ENCODE data around the gene SLC18A2.

SLC18A2 gene

DNA sequence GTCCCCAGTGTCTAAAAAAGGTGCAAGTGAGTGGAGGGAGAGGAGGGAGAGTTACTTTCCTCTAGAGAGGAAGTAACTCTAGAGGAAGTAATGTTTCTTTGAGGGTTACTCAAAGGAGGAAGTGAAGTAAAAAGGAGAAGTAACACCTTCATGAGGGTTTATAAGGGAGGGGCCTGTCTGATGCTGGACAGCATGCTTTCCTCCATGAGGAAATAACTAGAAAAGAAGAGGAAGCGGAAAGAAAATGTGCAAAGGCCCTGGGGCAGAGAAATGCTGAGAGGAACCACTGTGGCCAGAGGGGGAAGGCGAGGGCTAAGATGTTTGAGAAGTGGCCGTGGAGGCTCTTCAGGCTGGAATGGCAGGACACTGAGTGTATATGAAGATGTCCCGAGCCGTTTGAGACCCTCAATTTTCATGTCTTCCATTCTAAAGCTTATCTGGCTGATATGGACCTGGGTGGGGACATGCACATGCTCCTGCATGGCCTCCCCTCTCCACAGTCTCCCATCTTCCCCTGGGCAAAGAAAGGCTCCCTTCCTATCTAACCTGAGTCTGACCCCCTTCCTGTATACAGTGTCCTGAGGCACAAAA lies 3.4 kb upstream of the SLC18A2 start:
- no peak for DNase-seq (ENCODE audit: low read depth)

DNA sequence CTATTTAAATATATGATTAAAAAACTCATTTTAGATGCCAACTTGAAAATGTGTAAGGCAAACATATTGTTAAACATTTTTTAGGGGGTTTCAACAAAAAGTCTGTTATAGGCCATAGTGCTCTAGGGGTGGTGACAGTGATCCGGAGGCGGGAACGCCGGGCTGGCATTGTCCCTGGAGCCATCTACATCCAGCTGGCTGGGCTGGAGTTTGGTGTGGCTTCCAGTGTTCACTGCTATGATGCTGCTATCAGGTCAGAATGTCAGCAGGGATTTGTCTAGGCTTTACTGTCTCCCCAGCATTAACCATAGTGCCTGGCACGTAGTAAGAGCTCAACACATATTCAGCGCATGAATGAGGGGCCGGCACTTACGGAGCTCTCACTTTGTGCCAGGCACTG lies 1.9 kb upstream of the SLC18A2 start:
- DNase-seq (ENCODE audit: low read depth) = no peak

DNA sequence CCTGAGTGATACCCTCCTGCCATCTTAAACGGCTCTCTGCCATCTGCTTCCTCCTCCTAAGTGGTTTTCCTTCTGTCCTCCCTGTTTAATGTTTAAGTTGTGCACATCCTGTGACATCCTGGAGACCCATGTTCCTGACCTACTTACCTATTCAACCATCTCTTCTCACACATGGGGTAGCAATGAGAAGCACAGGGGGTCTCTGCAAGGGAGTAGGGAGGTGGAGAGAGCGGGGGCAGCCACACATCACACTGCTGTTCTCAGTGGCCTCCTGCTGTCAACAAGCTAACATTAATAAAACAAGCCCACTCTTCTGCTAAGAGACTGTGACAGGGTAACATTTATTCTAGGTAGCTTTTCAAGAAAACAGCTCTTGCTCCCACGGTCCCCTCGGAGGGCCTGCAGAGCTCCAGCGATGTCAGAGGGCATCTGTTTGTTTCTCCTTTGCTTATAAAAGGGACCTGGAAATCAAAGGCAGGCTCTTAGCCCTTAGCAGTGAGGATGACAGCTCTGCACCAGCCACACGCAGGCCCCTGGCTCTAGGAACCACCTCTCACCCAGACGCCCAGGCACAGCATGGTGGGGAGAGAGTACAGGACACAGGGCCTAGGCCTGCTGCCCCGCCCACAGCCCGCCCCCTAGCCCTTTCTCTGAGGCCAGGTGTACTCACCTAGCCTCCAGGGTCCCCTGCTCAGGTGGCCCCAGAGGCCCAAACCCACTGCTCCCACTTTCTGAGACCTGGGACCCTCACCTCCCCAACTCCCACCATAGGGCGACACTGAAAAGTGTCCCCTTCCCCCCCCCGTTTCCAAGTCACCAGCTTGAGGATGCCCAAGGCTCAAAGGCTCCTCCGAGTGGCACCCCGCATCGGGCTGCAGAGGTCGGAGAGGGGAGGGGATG lies 943 bp upstream of the SLC18A2 start:
- DNase-seq (ENCODE audit: low read depth) = no peak

DNA sequence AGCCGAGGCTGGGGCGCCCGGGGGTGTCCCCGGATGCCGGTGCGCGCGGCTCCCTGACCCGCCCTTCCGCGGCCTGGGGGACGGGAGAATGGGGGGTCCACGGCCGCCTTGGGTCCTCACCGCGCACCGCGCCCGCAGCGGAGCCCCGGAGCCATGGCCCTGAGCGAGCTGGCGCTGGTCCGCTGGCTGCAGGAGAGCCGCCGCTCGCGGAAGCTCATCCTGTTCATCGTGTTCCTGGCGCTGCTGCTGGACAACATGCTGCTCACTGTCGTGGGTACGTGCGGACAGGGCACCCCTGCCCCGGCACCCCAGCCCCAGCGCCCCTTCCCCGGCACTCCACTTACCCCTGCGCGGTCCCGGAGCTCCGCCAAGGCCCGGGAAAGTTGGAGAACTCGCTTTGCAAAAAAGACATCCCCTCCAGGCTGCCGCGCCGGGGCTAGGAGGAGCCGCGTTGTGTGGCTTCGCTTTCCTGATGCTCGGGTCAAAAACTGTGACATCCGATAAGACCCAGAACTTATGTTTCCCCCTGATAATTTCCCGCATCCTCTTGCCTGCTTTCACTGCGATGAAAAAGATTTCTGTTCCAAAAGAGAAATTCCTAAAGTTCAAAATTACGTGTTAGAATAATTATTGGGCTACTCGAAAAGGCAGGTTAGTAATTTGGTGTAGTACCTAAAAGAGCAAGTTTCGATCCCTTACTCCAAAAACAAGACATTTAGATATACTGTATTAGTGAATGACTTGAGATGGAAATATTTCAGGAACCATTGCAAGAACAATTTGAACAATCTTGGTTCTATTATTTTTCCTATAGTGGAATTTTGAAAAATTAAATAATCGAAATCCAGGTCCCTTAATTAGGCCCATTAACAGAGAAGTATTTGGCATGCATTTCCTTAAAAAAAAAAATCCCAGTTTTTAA lies 888 bp downstream of the SLC18A2 start:
- DNase-seq (ENCODE audit: low read depth) = no peak

DNA sequence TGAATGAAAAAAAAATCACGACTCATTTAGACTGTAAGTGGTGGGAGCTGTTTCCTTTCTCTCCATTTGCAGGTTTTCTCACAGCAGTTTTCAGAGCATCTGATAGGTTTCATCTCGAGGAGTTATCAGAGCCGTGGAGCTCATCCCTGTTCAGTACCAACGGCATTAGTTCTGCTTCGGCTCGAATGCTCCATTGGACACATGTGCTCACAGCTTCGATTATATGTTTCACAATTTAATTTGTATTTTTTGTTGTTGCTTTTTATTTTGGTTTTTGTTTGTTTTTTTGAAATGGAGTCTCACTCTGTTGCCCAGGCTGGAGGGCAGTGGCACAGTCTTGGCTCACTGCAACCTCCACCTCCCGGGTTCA lies 1.5 kb downstream of the SLC18A2 start:
- no peak for DNase-seq (ENCODE audit: low read depth)

DNA sequence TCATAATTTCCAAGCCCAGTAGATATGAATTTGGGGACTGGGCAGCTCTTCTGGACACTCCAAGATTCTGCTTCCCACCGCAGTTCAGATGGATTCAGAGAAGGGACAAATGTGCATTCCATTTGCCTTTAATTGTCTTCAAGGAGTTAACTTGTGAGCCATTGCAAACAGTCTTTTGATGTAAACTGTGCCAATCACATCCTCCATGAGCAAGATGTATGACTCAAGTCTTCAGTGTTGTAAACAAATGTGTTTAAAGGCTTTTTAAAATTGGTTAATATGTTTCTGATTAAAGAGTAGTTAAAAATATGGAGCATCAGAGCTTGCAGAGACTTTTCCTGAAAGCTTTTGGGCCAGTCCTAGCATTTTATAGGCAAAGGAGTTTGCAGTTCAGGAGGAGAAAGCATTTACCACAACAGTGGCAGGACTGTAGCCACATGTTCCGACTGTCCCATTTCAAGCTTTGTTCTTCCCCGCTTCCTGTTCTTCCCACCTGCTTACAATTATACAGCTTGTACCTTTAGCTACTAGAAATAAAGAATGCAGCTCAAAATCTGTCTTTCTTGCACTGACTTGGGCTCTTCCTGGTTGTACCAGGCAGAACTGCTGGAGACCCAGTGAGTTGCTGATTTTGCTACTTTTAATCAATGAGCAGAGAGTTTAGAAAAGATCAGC lies 6.2 kb downstream of the SLC18A2 start:
- DNase-seq (ENCODE audit: low read depth) = no peak

DNA sequence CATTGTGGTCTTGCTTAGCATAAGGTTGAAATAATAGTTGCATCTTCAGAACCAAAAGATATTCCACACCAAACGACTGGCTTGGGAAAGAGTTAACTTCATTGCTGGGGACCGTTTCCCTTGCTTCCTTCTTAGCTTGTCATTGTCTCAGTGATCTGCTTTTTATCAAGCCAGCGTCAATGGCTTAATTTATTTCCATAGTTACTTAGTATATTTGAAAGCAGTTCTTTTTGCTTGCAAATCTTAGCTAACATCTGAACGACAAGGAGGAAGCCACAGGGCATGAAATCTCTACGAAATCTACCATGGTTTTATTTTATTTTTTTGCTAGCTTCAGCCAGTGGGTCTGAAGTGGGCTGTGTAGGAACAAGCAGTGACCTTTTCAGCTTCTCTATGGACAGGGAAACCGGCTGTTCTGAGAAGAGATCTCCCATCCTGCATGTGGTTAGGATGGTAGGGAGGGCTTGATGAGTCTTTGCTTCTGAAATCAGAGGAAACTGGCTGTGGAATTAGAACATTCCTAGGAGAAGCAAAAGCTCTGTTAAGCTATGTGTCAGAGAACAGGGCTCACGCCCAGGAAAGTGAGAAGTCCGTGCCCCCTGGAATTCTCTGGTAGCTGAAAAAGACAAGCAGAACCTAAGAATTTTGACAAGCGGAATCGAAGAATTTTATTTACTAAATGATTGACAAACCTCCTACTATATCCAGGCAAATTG lies 8.0 kb downstream of the SLC18A2 start:
- DNase-seq (ENCODE audit: low read depth) = no peak

DNA sequence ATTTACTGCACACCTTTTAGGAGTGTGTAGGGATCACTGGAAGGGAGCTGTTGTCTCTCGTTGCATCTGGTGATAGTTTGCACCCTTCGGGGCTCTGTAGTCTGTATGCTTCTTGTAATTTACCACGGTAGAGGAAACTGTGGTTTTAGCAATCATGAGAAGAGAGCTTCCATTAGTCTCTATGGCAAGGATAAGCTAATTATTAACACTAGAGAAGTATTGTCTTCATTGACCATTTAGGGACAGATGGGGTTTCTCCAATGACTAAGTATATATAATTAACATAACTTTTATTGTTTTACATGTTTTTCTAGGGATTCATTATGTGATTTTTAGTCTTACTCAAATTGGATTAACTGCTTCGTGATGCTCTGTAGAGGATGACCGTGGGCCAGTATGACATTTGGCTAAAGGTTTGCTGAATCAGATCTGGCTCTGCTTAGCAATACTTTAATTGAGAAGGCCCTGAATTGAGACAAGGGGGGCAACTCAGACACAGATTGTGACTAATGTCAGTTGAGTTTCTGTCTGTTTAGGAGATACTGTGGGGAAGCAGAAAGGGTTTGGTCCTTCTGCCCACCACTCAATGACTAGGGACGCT lies 8.7 kb downstream of the SLC18A2 start:
- DNase-seq (ENCODE audit: low read depth) = no peak

DNA sequence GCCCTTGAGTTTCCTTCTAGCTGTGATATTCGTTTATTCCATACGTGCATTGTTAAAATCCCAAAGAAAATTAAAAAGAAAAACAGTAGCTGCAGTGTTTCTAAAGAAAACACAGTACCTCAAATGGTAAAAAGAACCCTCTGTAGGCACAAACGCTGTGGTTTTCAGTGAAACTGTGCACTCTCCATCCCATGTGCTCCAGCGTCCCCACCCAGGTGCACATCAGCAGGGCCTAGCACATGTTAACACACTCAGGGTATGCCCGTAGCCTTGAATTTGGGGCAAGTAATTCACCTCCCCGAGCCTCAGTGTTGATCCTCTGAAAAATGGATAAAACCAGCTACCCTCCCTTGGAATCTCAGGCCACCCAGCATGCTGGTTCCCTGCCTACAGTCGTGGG lies 9.5 kb downstream of the SLC18A2 start:
- no peak for DNase-seq (ENCODE audit: low read depth)

DNA sequence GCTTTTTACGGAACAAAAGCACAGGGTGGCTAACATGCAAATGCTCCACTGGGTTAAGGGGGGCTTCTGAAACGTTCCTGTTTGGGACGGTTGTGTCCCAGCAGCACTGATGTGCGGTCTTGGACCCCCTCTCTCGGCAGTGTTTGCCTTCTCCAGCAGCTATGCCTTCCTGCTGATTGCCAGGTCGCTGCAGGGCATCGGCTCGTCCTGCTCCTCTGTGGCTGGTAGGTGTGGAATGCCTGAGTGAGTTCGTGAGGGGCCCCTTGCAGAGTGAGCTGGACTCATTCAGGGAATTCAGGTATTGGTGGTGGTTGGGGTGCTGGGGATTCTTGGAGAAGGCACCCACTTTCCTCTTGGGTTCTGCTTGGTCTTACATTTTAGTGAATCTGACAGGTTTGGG lies 13.0 kb downstream of the SLC18A2 start:
- no peak for DNase-seq (ENCODE audit: low read depth)

DNA sequence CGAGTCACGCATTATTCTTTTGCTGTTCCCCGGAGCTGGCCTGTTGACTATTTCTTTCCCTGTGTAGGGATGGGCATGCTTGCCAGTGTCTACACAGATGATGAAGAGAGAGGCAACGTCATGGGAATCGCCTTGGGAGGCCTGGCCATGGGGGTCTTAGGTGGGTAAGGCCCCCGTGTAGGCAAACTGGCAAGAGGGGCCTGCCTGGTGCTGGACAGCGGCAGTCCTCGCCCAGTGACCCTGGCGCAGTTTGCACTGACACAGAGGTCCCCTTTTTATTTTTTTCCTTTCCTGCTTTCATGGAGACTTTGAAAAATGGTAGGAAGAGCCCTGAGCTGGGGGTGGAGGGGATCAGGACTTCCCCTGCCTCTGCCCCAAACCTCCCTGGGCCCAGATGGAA lies 13.4 kb downstream of the SLC18A2 start:
- DNase-seq (ENCODE audit: low read depth) = no peak

DNA sequence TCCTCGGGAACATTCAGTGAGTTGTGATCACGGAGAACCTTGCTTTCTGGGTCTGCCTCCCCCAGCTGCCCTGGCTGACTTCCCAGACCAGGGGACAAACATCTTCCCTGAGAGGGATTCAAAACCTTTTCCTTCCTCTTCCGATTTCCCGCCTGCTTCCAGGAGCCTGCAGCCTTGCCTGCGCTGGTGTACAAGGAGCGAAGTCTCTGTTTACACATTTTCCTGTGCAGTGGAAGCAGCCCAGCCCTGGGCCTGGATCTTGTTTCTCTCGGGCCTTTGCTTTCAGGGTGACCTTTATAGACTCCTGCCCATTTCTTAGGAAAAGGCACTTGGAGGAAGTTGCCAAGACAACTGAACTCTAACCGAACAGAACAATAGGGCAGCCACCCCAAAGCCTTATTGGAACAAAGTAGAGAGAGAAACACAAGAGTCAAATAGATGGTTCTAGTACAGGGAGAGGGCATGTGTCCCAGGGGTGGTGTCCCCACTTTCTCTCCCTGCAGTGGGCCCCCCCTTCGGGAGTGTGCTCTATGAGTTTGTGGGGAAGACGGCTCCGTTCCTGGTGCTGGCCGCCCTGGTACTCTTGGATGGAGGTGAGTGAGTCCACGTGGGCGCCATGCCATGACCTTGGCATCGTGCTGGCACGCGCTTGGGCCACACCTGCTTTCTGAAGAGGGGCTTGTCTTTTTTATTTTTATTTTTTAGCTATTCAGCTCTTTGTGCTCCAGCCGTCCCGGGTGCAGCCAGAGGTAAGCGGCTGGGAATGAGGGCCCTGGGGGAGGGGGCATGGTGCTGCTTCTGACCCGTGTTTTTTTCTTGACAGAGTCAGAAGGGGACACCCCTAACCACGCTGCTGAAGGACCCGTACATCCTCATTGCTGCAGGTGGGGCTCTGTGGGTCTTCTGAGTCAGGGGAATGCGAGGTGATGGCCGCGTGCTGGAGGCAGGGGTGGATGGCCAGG lies 14.1 kb downstream of the SLC18A2 start:
- no peak for DNase-seq (ENCODE audit: low read depth)

DNA sequence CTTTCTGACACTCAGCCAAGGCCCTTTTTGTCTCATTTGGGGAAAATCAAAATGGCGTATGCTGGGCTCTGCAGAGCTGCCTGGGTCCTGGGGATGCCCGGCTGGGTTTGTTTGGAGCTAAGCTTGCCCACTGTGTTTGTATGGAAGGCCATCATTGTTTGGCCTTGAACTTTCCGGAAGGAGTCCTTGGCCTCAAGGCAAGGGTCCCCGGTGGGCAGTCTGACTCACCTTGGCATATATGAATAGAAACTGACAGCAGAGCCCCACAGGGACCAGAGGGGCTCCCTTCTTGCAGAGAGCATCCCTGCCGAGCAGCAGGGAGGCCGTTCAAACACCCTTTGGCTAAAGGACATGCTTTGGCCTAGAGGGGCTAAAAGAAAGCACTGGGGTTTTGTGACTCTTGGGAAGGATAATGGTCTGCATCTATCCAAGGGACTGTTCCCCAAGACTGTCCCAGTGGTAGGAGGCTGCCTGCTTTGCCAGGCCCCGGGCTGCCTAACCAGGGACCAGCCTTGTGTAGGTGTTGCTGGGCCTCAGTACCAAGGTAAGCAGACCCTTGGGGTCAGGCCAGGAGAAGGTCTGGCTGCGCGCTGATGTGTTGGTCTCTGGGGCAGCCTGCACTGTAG lies 15.0 kb downstream of the SLC18A2 start:
- no peak for DNase-seq (ENCODE audit: low read depth)

DNA sequence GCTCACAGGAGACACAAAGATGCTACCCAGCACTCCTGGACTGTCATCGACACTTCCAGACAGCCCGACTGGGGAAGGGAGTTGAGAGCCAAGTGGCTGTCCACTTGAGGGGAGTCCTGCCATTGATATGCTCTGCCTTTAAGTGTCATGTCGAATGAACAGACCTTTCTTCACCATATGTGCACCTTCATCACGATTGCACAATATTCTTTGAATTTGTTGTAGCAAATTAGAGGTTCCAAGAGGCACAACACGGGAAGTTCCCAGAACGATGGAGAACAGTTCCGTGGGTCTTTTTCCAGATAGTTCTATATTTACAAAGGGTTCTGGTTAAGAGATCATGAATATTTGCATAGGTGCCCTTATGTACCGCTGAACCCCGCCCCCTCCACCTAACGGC lies 16.0 kb downstream of the SLC18A2 start:
- DNase-seq (ENCODE audit: low read depth) = no peak

DNA sequence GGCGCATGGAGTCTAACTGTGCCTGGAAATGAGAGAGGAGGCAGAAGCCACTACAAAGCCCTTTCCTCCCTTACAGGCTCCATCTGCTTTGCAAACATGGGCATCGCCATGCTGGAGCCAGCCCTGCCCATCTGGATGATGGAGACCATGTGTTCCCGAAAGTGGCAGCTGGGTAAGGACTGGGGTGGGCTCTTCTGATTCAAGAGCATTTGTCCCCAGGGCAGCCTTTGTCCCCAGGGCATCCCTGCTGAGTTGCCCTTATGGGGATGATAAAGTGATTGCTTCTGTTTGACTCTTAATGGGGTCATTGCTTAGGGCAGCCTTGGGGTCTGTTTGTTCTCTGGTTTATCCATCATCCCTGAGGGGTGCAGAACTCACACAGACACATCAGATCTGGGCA lies 16.8 kb downstream of the SLC18A2 start:
- DNase-seq (ENCODE audit: low read depth) = no peak

DNA sequence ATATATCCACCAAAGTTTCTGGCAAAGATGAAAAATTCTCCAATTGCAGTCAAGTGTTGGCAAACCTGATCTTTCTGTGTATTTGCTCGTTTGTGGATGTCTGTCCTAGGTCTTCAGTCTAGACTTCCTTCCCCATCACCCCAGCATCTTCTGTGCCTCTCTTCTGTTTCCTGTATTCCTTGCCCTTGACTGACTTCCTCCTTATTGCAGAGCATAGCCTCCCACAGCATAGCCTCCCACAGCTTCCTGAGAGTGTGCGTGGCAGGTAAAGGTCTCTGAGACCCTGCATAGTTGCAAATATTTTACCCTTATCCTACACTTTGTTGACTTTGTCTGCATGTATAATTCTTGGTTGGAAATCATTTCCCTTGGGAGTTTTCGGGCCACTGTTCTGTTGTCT lies 18.4 kb downstream of the SLC18A2 start:
- no peak for DNase-seq (ENCODE audit: low read depth)

DNA sequence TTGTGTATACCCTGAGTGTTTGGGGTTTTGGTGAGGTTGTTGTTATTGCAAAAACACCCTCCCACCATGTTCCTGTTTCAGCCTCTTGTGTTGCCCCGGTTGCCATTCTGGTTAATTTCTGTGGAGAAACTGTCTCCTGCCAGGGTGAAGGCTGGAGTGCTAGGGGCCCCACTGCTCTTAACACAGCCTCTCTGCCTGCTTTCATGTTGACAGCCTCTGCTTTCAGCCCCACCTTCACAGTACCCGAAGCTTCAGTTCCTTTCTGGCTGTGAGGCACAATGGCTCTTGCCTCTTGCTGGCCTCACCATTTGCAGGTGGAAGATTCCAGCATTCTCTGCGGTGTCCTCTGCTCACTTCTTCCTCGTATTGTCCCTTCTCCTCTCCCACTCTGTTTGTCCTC lies 19.2 kb downstream of the SLC18A2 start:
- no peak for DNase-seq (ENCODE audit: low read depth)

DNA sequence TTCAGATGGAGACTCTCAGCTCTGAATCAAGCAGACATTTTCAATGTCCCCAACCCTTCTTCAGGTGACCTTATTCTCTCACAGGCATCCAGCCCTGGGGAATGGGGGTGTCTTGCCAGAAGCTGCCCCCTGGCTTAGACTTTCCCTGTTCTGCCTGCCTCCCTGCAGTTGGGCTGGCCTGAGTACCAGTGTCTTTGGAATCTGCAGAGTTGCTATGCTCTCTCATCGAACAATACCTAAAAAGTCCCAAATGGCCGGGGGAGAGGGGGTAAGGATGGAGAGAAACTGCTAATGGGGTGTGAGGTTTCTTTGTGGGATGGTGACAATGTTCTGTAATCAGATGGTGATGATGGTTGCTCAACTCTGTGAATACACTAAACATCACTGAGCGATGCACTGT lies 20.6 kb downstream of the SLC18A2 start:
- no peak for DNase-seq (ENCODE audit: low read depth)

DNA sequence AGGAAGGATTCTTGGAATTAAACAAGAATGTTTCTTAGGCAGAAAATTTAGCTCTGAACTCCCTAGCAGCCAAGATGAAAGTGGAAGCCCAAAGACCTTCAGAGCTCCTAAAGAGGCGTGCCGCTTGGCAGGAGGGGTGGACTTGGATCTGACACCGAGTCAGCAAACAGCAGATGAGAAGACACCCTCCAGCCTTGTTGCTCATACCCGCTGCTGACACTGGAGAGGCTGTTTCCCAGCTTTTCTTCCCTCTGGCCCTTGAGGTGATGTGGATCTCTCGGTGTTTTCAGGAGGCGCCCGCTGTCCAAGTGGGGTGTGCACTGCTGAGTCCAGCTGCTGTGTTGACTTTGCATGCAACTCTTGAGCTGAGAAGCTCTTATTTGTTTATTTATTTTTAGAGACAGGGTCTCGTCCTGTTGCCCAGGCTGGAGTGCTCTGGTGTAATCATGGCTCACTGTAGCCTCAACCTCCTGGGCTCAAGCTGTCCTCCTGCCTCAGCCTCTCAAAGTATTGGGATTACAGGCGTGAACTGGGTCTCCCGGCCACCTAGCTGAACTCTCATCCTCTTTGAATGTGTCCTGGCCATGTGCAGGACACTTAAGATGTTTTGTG lies 21.5 kb downstream of the SLC18A2 start:
- no peak for DNase-seq (ENCODE audit: low read depth)

Data from stimulated activated CD4-positive, alpha-beta T cell treated with anti-CD3 and anti-CD28 coated beads, Interleukin-2, amount 100 ng/mL, for 4 hours (primary cell).